Umbilical cord (tissue), 2 donors: ENCODE data around the gene TMED6. TPM values are rescaled to one million over a fixed set of nuclear protein-coding genes. Genes with fewer than 3 reads are reported as not detected.

Experiments
- DNase-seq: peaks from one replicate; pipeline ENCODE4 v3.0.0-alpha.2; 2015; ENCODE audit warnings: low spot score
- total RNA-seq: library from RNA; depleted of rRNA; stranded (reverse); fragments of >200 nt; gene quantifications from one replicate; pipeline ENCODE4 v1.2.3, GENCODE V29; 2014; ENCODE audit warnings: low replicate concordance; ENCODE audit not compliant: insufficient read depth

The TMED6 gene
- total RNA-seq, 1 donor from 2014 or later = not detected

- peak; percentile 17 for DNase-seq
Measured at GRCh38 chr16:69324013-69324531, 27.5 kb downstream of the TMED6 start.

- DNase-seq = no peak
Measured at GRCh38 chr16:69323415-69323814, 28.2 kb downstream of the TMED6 start.

GRCh38 chr16:69322343-69322742 is 29.2 kb downstream of the TMED6 start:
- no peak for DNase-seq

- DNase-seq = no peak
Measured at GRCh38 chr16:69321080-69321479, 30.5 kb downstream of the TMED6 start.

GRCh38 chr16:69320740-69321073 is 30.9 kb downstream of the TMED6 start:
- DNase-seq = no peak

- no peak for DNase-seq
Measured at GRCh38 chr16:69319826-69320739, 31.5 kb downstream of the TMED6 start.

GRCh38 chr16:69319381-69319780 is 32.2 kb downstream of the TMED6 start:
- no peak for DNase-seq

- DNase-seq = no peak
Measured at GRCh38 chr16:69318911-69319289, 32.7 kb downstream of the TMED6 start.

- no peak for DNase-seq
Measured at GRCh38 chr16:69318177-69318910, 33.2 kb downstream of the TMED6 start.

- DNase-seq = no peak
Measured at GRCh38 chr16:69316595-69317034, 35.0 kb downstream of the TMED6 start.

GRCh38 chr16:69315486-69316311 is 35.9 kb downstream of the TMED6 start:
- no peak for DNase-seq

GRCh38 chr16:69314534-69314933 is 37.1 kb downstream of the TMED6 start:
- DNase-seq = no peak

- no peak for DNase-seq
Measured at GRCh38 chr16:69313469-69313868, 38.1 kb downstream of the TMED6 start.

GRCh38 chr16:69311533-69312387 is 39.8 kb downstream of the TMED6 start:
- no peak for DNase-seq

GRCh38 chr16:69310653-69311532 is 40.7 kb downstream of the TMED6 start, which contains the start of gene VPS4A:
Gene VPS4A, plus strand, starts transcription at chr16:69311350. Its CDS starts 162 bp downstream, at chr16:69311512.
- peak; percentile 98 for DNase-seq

- DNase-seq = no peak
Measured at GRCh38 chr16:69309316-69309715, 42.3 kb downstream of the TMED6 start.

- no peak for DNase-seq
Measured at GRCh38 chr16:69307856-69308255, 43.7 kb downstream of the TMED6 start.

GRCh38 chr16:69307091-69307490 is 44.5 kb downstream of the TMED6 start:
- DNase-seq = peak; percentile 51

GRCh38 chr16:69306031-69306430 is 45.6 kb downstream of the TMED6 start:
- no peak for DNase-seq

- no peak for DNase-seq
Measured at GRCh38 chr16:69302301-69302700, 49.3 kb downstream of the TMED6 start.
